ENCODE measurements around the gene BARHL2. TPM values are rescaled to one million over a fixed set of nuclear protein-coding genes. Genes with fewer than 3 reads are reported as not detected.

Gene BARHL2
- not detected in 2 replicates for total RNA-seq

DNA sequence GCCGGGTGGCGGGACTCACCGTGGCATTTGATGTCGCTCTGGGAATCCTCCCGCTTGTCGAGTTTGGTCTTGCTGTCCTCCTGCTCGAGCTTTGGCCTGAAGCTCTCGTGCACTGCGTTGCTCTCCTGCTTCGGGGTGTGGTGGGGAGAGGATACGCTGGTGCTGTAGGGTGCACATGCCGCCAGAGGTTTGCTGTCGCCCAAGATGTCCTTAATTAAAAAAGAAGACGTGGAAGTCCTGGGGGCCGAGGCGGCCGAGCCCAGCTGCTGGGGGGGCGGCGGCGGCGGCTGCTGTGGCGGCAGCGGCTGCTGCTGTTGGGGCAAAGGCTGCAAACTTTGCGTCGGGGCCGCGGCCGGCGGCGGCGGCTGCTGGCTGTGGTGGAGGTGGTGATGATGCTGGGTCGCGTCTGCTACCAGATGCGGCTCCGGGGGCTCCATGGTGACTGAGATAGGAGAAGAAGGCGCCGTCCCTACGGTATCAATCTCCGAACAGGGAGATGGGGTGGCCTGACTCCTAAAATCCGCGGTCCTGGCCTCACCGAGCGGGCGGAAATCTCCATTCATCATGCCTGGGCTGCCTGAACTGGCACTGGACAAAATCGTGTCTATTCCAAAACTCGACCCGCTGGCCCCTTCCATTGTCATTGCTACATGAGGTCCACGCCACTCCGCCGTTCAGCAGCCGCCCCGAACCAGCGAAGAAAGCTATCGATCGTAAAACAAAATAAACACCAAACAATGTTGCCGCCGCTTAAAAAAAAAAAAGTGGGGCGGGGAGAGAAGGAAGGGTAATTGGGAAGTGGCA is at the start of gene BARHL2:
TSS of gene BARHL2 (minus strand) at position 751 of the 804 bp plus-strand sequence. CDS start at position 644, 107 bp downstream.
- intact Hi-C loops (cut with micrococcal nuclease): no loop called here
- H3K4me3 Mint-ChIP-seq (ENCODE audit: low read depth): peak within 1 kb of the TSS; percentile 21
- peaks cover 86% of the 10 kb centered on the region for H3K27me3 Mint-ChIP-seq (ENCODE audit: low read depth)
- H3K9me3 Mint-ChIP-seq: no peaks in the 10 kb centered on the region
- peaks cover 11% of the 10 kb centered on the region for H3K4me1 Mint-ChIP-seq (ENCODE audit: low read depth)
- peaks cover 11% of the 10 kb centered on the region for H3K36me3 Mint-ChIP-seq (ENCODE audit: low read depth)
- DNase-seq (ENCODE audit: low spot score): no peak
- peak within 1 kb of the TSS; percentile 65 for H3K27ac Mint-ChIP-seq

DNA sequence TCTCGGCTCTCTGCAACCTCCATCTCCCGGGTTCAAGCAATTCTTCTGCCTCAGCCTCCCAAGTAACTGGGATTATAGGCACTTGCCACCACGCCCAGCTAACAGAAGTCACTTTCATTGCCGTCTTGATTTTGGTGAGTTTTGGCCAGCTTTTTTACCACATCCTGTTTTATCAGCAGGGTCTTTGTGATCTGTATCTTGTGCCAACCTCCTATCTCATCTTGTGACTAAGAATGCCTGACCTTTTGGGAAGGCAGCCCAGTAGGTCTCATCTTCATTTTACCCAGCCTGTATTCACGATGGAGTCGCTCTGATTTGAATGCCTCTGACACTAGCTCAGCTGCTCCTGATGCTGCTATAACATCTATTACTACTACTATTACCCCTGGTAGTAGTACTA is 46.8 kb upstream of the BARHL2 start:
- no peaks in the 10 kb centered on the region for H3K36me3 Mint-ChIP-seq (ENCODE audit: low read depth)
- H3K4me1 Mint-ChIP-seq (ENCODE audit: low read depth): peaks cover 4% of the 10 kb centered on the region
- H3K27me3 Mint-ChIP-seq (ENCODE audit: low read depth): peaks cover 18% of the 10 kb centered on the region
- H3K27ac Mint-ChIP-seq: no peak overlapping the region
- DNase-seq (ENCODE audit: low spot score): no peak
- no peak overlapping the region for H3K4me3 Mint-ChIP-seq (ENCODE audit: low read depth)
- intact Hi-C loops (cut with micrococcal nuclease): no loop called here
- no peaks in the 10 kb centered on the region for H3K9me3 Mint-ChIP-seq

DNA sequence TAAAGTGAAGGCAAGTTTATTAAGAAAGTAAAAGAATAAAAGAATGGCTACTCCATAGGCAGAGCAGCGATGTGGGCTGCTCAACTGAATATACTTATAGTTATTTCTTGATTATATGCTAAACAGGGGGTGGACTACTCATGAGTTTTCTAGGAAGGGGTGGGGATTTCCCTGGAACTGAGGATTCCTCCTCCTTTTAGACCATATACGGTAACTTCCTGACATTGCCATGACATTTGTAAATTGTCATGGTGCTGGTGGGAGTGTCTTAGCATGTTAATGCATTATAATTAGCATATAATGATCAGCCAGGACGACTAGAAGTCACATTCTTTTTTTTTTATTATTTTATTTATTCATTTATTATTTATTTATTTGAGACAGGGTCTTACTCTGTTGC is 46.4 kb upstream of the BARHL2 start:
- no peak for DNase-seq (ENCODE audit: low spot score)
- H3K9me3 Mint-ChIP-seq: no peaks in the 10 kb centered on the region
- intact Hi-C loops (cut with micrococcal nuclease): no loop called here

DNA sequence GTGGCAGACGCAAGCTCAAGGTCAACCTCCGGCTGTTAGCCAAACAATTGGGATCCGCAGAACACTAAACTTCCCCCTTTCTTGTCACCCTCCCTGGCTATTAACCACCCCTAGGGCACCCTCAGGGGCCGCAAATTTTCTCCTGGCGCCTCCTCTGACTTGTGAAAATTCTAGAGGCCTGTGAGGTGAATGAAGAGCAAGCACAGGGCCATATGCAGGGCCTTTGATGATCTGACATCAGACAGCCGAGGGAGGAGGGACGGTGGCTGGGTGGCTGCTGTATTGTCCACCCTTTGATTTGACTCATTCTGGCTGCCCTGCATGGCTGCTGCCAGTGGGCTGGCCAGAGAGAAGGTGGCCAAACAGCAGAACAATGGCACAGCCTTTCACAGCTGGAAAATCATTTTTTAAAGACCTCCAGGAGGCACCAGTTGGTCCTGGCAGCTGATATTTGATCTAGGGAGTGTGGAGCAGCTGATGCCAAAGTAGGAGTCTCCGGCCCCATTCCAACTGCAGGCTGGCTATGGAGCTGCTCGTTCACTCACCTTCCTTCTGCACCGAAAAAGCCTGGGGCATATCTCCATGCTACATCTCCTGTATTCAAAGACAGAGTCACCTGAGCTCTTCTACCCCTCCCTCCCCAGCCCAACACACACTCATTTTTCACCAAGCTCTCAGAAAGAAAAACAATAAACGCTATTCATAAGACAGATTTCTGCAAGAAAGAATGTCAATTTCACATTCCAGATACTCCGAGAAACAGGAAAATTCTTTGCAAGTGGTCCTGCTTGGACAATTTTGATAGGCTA is 44.9 kb upstream of the BARHL2 start:
- H3K9me3 Mint-ChIP-seq: no peaks in the 10 kb centered on the region
- peaks cover 4% of the 10 kb centered on the region for H3K4me1 Mint-ChIP-seq (ENCODE audit: low read depth)
- H3K27ac Mint-ChIP-seq: no peak overlapping the region
- peaks cover 13% of the 10 kb centered on the region for H3K27me3 Mint-ChIP-seq (ENCODE audit: low read depth)
- no peak for DNase-seq (ENCODE audit: low spot score)
- no peaks in the 10 kb centered on the region for H3K36me3 Mint-ChIP-seq (ENCODE audit: low read depth)
- intact Hi-C loops (cut with micrococcal nuclease): no loop called here
- H3K4me3 Mint-ChIP-seq (ENCODE audit: low read depth): no peak overlapping the region

More for the DNA sequence above, 46.4 kb upstream of the BARHL2 start:
- Mint-ChIP-seq H3K4me1 (ENCODE audit: low read depth) (peaks cover 4% of the 10 kb centered on the region), H3K27me3 (ENCODE audit: low read depth) (peaks cover 18% of the 10 kb centered on the region), H3K36me3 (ENCODE audit: low read depth) (no peaks in the 10 kb centered on the region), H3K27ac (no peak overlapping the region), H3K4me3 (ENCODE audit: low read depth) (no peak overlapping the region)

DNA sequence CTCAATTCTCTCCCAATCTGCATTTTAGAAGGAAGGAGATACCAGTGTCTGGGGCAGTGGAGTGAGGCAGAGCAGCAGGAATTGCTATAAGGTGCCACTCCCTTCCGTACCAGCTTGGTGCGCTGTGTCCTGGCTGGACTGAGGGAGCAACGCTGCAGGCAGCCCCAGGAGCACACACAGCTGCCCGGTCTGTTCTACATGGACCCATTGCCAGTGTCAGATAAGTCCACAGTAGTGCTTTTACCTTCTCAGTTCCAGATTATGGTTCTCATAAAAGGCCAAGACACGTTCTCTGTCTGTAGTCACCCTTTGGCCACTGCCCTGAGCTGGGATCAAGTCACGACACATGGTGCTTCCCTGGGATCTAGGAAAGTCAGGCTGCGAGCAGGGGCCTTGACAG is 44.1 kb upstream of the BARHL2 start:
- H3K4me1 Mint-ChIP-seq (ENCODE audit: low read depth): peaks cover 4% of the 10 kb centered on the region
- peaks cover 13% of the 10 kb centered on the region for H3K27me3 Mint-ChIP-seq (ENCODE audit: low read depth)
- no peak overlapping the region for H3K27ac Mint-ChIP-seq
- intact Hi-C loops (cut with micrococcal nuclease): no loop called here
- no peak for DNase-seq (ENCODE audit: low spot score)
- H3K9me3 Mint-ChIP-seq: no peaks in the 10 kb centered on the region
- H3K36me3 Mint-ChIP-seq (ENCODE audit: low read depth): no peaks in the 10 kb centered on the region
- H3K4me3 Mint-ChIP-seq (ENCODE audit: low read depth): no peak overlapping the region

DNA sequence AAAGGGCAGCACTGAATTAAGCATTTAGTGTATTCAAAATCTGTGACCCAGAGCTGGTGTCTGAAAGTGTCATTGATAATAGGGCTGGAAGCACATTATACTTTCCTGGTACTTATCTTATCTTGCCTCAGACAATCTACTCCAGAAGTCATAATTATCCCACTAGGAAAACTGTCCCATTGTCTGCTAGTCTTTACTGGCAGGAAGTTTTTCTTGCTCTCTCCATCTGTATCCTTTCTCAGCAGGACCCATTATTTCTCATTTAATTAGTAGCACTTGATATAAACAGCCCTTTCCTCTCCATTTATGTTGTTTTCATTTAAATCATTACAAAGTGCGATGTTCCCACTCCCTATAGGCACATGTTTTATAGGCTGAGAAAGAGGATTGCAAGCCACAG is 36.5 kb upstream of the BARHL2 start:
- Mint-ChIP-seq H3K27me3 (ENCODE audit: low read depth) (peaks cover 7% of the 10 kb centered on the region), H3K27ac (no peak overlapping the region), H3K9me3 (no peaks in the 10 kb centered on the region), H3K4me1 (ENCODE audit: low read depth) (no peaks in the 10 kb centered on the region), H3K4me3 (ENCODE audit: low read depth) (no peak overlapping the region), H3K36me3 (ENCODE audit: low read depth) (no peaks in the 10 kb centered on the region)
- no peak for DNase-seq (ENCODE audit: low spot score)
- intact Hi-C loops (cut with micrococcal nuclease): no loop called here

DNA sequence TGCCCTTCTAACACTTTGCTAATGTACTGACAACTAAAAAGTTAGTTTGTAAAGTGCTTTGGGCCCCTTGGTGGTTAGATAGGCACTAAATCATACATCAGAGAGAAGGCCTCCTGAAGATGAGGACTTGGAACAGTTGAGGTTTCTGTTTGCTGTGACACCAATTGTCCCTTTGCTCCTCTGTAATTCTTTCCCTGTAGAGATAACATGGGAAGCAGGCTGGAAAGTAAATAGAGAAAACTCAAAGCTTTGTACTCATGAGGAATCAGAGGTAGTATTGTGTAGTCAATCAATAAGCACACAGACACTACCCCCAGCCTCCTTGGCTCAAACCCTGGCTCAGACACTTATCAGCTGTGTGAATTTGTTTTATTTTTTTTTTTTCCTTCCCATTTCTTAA is 31.6 kb upstream of the BARHL2 start:
- DNase-seq (ENCODE audit: low spot score): no peak
- Mint-ChIP-seq H3K27ac (no peak overlapping the region), H3K36me3 (ENCODE audit: low read depth) (no peaks in the 10 kb centered on the region), H3K4me3 (ENCODE audit: low read depth) (no peak overlapping the region), H3K4me1 (ENCODE audit: low read depth) (no peaks in the 10 kb centered on the region), H3K27me3 (ENCODE audit: low read depth) (peaks cover 15% of the 10 kb centered on the region), H3K9me3 (no peaks in the 10 kb centered on the region)
- intact Hi-C loops (cut with micrococcal nuclease): no loop called here

DNA sequence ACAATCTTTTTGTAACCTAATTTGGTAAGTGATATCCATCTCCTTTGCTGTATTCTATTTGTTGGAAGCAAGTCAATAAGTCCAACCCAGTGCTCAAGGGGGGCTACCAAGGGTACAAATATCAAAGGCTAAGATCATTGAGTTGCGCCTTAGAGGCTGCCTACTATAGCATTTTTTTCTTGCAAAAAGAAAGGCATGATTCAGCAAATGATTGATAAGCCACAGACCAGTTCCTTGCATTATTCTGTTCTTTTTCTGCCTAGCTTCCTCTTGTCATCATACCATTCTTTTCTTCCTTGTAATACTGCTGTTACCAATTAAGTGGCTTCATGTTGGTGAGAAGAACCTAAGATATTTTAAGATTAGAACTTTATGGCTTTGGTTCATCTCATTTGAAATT is 29.8 kb upstream of the BARHL2 start:
- Mint-ChIP-seq H3K36me3 (ENCODE audit: low read depth) (no peaks in the 10 kb centered on the region), H3K27me3 (ENCODE audit: low read depth) (peaks cover 12% of the 10 kb centered on the region), H3K9me3 (no peaks in the 10 kb centered on the region), H3K4me3 (ENCODE audit: low read depth) (no peak overlapping the region), H3K27ac (no peak overlapping the region), H3K4me1 (ENCODE audit: low read depth) (no peaks in the 10 kb centered on the region)
- DNase-seq (ENCODE audit: low spot score): no peak
- intact Hi-C loops (cut with micrococcal nuclease): no loop called here

DNA sequence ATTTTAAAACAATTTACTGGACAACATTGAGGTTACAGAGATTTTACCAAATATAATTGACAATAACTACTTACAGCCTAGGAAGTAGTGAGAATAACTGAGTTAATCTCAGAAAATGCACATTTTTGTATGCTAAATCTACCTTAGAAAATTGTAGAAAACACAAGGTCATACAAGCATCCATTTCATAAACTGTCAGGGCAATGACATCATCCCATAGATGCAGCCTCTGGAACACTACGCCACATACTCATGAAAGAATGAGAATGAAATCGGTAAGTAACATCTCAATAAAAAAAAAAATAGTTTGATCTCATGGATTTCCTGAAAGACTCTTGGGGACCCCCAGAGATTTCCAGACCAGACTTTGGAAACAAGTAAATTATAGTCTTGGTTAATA is 28.9 kb upstream of the BARHL2 start:
- Mint-ChIP-seq H3K27ac (no peak overlapping the region), H3K4me3 (ENCODE audit: low read depth) (no peak overlapping the region), H3K27me3 (ENCODE audit: low read depth) (peaks cover 13% of the 10 kb centered on the region), H3K36me3 (ENCODE audit: low read depth) (no peaks in the 10 kb centered on the region), H3K9me3 (no peaks in the 10 kb centered on the region), H3K4me1 (ENCODE audit: low read depth) (no peaks in the 10 kb centered on the region)
- intact Hi-C loops (cut with micrococcal nuclease): no loop called here
- DNase-seq (ENCODE audit: low spot score): no peak

DNA sequence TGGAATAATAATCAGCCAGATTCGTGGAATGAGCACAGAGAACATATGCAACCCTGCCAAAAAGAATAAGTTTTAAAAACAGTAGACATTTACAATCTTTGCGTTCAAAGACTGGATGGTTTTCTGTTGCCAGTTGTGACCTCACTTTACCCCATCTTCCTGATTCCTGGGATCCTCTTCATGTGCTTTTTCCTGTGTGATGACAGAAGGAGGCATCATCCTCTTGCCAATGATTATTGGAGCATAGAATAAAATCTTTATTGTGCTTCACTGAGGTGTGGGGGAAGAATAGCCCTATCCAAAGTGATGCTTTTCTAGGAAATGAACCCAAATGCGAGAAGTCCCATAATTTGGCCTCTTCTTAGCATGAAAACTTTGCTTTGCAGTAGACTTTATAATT is 15.0 kb upstream of the BARHL2 start:
- Mint-ChIP-seq H3K4me3 (ENCODE audit: low read depth) (no peak overlapping the region), H3K27ac (no peak overlapping the region), H3K9me3 (no peaks in the 10 kb centered on the region), H3K36me3 (ENCODE audit: low read depth) (no peaks in the 10 kb centered on the region), H3K27me3 (ENCODE audit: low read depth) (peaks cover 73% of the 10 kb centered on the region), H3K4me1 (ENCODE audit: low read depth) (peaks cover 14% of the 10 kb centered on the region)
- DNase-seq (ENCODE audit: low spot score): no peak
- intact Hi-C loops (cut with micrococcal nuclease): no loop called here

DNA sequence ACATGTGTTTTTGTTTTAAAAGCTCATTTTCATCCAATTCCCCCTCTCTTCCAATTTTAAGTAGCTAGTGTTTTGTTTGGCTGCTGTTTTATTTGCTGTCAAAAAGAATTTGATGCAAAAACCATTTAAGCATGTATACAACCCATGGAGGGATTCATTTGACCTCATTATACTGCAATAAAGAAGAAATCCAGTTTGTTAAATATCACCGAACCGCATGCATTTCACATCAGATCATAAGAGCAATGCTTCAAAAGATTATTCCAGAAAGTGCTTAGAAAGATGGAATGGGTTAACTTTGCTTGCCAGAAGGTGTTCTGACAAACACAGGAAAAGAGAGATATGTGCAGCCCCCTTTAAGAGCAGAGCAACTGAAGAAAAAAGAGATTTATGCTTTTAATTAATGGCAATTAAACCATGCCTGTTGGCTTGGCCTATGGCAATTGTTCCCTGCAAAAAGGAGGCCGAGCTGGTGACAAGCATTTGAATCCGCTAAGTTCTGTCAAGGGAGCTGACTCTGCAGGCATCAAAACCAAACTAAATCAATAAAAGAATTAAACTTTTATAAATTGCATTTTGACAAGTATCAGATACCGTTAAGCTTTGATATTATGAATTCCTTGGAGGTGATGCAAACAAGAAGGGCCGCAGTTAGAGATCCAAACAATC is 14.4 kb upstream of the BARHL2 start:
- intact Hi-C loops (cut with micrococcal nuclease): no loop called here
- Mint-ChIP-seq H3K27ac (no peak overlapping the region), H3K27me3 (ENCODE audit: low read depth) (peaks cover 76% of the 10 kb centered on the region), H3K4me1 (ENCODE audit: low read depth) (peaks cover 14% of the 10 kb centered on the region), H3K36me3 (ENCODE audit: low read depth) (no peaks in the 10 kb centered on the region), H3K9me3 (no peaks in the 10 kb centered on the region), H3K4me3 (ENCODE audit: low read depth) (no peak overlapping the region)
- DNase-seq (ENCODE audit: low spot score): no peak

DNA sequence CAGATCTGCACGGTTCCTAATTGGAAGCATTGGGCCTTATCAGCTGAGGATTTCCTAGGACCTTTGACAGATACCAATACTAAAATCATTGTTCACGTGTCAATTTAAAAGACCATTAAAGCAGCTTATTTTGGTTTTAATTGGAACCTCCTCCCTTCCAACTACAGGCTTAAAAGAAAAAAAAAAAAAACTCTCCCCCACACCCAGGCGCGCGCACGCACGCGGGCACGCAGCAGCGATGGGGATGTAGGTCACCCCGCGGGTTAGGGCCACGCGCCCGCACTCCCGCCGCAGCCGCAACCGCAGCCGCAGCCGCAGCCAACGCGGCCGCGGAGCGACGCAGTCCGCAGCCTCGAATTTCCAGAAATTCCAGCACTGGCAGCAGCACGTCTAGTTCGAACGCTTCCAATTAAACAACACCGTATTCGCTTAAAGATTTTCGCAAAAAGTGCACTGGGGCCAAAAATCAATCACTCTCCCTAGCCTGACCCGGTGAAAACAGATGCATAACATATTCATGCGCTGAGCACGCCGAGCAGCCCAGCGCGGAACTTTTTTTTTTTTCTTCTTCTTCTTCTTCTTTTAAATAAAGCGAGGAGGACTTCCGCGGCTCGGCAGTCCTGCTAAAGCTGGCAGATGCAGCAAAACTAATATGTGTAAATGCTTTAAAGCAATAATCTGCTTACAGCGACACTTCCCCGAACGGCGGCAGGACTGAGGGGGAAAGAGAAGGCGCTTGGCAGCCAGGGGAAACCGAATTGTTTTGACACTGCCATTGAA is 13.3 kb upstream of the BARHL2 start:
- DNase-seq (ENCODE audit: low spot score): no peak
- H3K27ac Mint-ChIP-seq: no peak overlapping the region
- H3K36me3 Mint-ChIP-seq (ENCODE audit: low read depth): peaks cover 6% of the 10 kb centered on the region
- peak overlapping the region; percentile 26 for H3K4me3 Mint-ChIP-seq (ENCODE audit: low read depth)
- peaks cover 21% of the 10 kb centered on the region for H3K4me1 Mint-ChIP-seq (ENCODE audit: low read depth)
- H3K9me3 Mint-ChIP-seq: peaks cover 6% of the 10 kb centered on the region
- peaks cover 86% of the 10 kb centered on the region for H3K27me3 Mint-ChIP-seq (ENCODE audit: low read depth)
- intact Hi-C loops (cut with micrococcal nuclease): no loop called here
